ENCODE measurements around the gene FKBP6.
A peak's percentile ranks its signal among the peaks of the same experiment; 100 is the strongest.
"Not testable (repeated sequence)": the region's sequence is repeated elsewhere in the genome, so short reads cannot be mapped to it uniquely, and the experiment has no call there.

Gene FKBP6

GRCh38 chr7:73324081-73324845 lies 3.7 kb upstream of the FKBP6 start:
- peak in 1 of 2 donors; percentile 7 for DNase-seq (ENCODE audit: low read depth in 2 of 2, low spot score in 1 of 2)

DNA sequence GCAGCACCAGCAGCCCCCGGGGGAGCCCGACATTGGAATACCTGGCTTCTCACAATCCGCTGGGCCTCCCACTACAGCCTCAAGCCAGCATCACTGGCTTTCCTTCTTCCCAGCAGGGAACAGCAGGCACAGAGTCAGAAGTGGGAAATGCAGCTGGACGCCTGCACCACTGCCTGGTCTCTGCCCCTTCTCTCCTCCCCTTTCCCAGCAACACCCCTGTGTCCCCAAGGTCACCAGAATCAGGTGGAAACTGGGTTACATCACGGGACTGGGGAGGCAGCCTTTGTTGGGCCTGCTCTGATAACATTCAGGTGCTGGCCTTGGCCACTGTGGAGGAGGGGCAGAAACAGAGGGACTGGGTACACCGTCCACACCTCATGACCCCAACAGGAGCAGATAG lies 2.5 kb upstream of the FKBP6 start:
- DNase-seq (ENCODE audit: low read depth in 2 of 2, low spot score in 1 of 2): not testable (repeated sequence)

GRCh38 chr7:73327449-73327848 lies 512 bp upstream of the FKBP6 start:
- DNase-seq (ENCODE audit: low read depth in 2 of 2, low spot score in 1 of 2): not testable (repeated sequence)

- no peak for DNase-seq (ENCODE audit: low read depth in 2 of 2, low spot score in 1 of 2)
Observed at GRCh38 chr7:73328696-73329095, 735 bp downstream of the FKBP6 start.

GRCh38 chr7:73329861-73330581 lies 2.1 kb downstream of the FKBP6 start:
- no peak for DNase-seq (ENCODE audit: low read depth in 2 of 2, low spot score in 1 of 2)

GRCh38 chr7:73330772-73331171 lies 2.8 kb downstream of the FKBP6 start:
- DNase-seq (ENCODE audit: low read depth in 2 of 2, low spot score in 1 of 2): no peak

DNA sequence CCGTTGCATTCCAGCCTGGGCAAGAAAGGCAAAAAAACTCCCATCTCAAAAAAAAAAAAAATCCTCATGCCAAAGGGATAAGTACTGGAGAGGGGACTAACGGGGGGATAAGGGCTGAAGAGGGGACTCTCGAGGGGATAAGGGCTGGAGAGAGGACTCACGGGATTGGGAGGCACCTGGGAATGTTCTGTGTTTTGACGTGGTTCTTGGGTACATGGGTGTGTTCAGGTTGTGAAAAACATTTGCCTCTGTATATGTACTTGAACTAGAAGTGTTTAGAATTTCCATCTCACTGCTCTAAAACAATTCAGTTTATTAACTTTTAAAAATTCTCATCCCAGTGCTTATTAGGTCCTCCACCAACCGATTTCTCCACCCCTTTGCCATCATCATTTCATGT lies 4.5 kb downstream of the FKBP6 start:
- no peak for DNase-seq (ENCODE audit: low read depth in 2 of 2, low spot score in 1 of 2)

GRCh38 chr7:73338321-73338720 lies 10.4 kb downstream of the FKBP6 start:
- no peak for DNase-seq (ENCODE audit: low read depth in 2 of 2, low spot score in 1 of 2)

DNA sequence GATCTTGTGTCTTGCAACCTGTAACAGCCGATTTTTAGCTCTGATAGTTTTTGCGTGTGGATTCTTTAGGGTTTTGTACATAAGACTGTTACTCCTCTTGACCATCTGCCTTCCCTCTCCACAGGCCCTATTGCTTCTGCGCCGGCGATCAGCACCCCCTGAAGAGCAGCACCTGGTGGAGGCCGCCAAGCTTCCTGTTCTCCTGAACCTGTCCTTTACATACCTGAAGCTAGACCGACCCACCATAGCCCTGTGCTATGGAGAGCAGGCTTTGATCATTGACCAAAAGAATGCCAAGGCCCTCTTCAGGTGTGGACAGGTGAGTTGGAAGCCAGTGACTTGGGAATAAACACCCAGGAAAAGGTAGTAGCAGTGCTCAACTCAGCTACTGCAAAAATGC lies 12.6 kb downstream of the FKBP6 start:
- no peak for DNase-seq (ENCODE audit: low read depth in 2 of 2, low spot score in 1 of 2)

GRCh38 chr7:73341877-73342276 lies 13.9 kb downstream of the FKBP6 start:
- DNase-seq (ENCODE audit: low read depth in 2 of 2, low spot score in 1 of 2): no peak

DNA sequence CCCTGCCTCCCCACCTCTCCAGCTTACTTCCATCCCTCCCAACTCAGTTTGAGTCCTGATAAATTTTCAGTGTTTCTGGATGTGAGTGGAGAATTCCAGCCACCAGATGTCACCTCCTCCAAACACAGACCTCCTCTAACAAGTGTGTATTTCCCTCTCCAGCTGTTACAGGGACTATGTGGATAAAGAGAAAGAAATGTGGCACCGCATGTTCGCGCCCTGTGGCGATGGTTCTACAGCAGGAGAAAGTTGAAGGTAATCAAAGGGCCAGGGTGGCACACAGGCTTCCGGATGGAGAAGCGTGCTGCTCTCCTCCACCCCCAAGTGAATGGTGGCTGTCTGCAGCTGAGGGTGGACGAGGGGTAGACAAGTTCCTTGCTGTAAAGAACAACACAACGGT lies 14.7 kb downstream of the FKBP6 start:
- no peak for DNase-seq (ENCODE audit: low read depth in 2 of 2, low spot score in 1 of 2)

GRCh38 chr7:73343671-73344380 lies 15.9 kb downstream of the FKBP6 start:
- DNase-seq (ENCODE audit: low read depth in 2 of 2, low spot score in 1 of 2): no peak

DNA sequence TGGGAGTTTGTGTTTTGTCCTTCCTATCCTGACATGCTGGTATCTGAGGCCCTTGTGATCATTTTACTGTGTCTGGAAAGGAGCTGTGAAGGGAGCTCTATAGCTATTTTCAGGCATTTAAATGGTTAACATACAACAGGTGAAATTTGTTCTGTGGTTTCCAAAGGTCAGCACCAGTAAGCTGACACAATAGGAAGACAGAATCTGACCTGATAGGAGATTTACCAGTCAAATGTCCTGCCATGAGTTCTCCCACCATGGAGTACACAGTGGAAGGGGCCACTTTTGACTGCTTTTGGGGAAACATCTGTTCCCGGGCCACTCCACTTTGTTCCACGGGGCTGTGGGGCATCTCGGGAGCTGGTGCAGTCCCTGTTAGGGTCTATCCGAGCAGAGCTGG lies 17.6 kb downstream of the FKBP6 start:
- DNase-seq (ENCODE audit: low read depth in 2 of 2, low spot score in 1 of 2): no peak

- DNase-seq (ENCODE audit: low read depth in 2 of 2, low spot score in 1 of 2): no peak
Observed at GRCh38 chr7:73345951-73346350, 18.0 kb downstream of the FKBP6 start.

- no peak for DNase-seq (ENCODE audit: low read depth in 2 of 2, low spot score in 1 of 2)
Observed at GRCh38 chr7:73349763-73350162, 21.8 kb downstream of the FKBP6 start.

DNA sequence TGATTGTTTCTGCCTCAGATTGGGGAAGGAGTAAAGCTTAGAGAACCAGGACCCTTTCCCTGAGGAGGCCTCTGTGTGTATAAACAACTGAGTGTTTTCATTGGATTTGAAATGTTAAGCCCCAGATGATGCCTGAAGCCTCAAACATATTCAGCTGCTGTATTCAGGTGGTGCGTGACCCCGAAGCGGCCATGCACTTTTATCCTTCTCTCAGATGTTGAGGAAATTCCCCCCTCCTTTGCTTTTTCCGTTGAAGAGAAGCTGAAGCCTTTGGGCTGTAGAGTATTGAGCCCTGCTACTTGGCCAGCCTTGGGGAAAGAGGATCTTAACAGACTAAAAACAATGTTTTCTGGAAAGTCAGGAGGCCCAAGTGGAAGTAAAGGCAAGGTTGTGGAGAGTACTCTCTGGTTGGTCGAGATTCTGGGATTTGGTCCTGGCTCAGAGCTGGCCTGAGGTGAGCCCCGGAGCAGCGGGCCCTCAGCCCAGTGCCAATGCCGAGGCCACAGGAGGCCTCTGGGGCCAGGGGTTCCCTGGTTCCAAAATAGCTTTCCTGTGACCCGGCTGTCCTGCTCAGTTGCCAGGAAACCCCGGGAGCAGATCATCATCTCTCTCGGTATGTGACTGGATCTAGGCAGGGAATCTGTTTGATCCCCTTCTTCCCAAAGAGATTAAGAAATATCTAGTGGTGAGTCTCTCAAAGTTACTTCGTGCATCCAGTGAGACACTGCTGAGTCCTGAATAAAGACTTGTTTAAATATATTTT lies 22.5 kb downstream of the FKBP6 start:
- DNase-seq (ENCODE audit: low read depth in 2 of 2, low spot score in 1 of 2): no peak

DNA sequence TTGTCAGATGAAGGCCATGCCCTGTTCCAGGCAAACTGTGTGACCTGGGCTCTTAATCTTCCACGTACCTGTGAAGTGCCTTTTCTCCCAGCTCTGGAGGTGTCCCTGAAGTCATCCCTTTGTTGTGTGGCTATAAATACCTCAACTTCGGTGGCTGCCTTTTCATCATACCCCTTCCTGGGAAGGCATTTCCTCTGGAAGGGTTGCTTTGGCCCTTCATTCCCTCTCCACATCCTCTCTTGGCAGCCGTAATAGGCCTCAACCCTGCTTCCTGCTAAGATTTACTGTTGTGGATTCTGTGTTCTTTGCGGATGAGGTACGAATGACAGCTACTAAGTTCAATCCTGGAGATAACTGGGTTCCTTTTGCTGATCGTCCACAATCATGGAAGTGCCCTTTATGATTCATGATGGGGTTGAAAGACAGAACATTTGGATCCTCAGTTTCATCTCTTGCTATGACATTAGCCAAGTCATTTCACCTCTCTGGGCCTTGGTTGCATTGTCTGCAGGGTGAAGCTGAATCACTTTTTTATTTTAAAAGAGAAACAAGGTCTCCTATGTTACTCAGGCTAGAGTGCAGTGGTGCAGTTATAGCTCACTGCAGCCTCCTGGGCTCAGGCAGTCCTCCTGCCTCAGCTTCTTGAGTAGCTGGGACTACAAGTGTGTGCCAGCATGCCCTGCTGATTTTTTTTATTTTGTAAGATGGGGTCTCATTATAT lies 23.6 kb downstream of the FKBP6 start:
- no peak for DNase-seq (ENCODE audit: low read depth in 2 of 2, low spot score in 1 of 2)

DNA sequence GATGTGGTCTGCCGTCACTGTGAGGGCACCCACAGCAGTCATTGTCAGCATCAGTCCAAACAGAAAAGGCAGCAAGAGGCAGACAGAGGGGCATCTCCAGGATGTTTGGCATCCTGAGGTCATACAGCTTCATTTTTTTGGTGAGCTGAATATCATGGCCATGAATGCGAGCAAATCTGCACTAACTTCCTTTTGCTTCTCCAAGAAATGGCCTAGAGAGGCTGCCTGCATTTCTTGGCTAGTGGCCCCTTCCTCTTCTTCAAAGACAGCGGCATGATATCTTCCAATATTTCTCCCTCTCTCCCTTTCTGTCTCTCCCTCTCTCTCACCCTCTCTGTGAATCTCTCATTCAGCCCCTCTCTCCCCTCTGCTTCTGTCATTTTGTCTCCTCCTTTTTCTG lies 24.8 kb downstream of the FKBP6 start:
- DNase-seq (ENCODE audit: low read depth in 2 of 2, low spot score in 1 of 2): no peak

GRCh38 chr7:73353243-73353642 lies 25.3 kb downstream of the FKBP6 start:
- no peak for DNase-seq (ENCODE audit: low read depth in 2 of 2, low spot score in 1 of 2)

DNA sequence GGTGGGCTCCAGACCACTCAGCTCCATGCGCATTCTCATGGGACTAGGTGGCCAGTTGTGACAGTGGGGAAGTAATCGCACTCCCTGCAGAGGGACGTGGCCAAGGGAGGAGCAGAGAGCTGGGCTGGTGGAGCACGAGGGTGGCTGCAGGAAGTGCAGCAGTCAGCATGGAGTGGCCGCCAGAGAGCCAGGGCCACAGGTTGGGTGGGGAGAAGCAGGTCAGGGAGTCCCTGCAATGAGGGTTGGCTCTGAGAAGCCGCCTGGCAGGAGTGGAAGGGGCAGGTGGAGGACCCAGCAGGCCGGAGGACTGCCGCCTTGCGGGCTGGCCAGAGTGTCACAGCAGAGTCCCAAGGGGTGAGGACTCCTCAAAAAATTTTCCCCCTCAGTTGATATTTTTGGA lies 26.2 kb downstream of the FKBP6 start:
- DNase-seq (ENCODE audit: low read depth in 2 of 2, low spot score in 1 of 2): no peak

GRCh38 chr7:73354821-73355220 lies 26.9 kb downstream of the FKBP6 start:
- no peak for DNase-seq (ENCODE audit: low read depth in 2 of 2, low spot score in 1 of 2)

Measured in stimulated activated CD8-positive, alpha-beta memory T cell treated with anti-CD3 and anti-CD28 coated beads, Interleukin-4, amount 100 ng/mL, for 1 hour (primary cell).